ENCODE measurements around the gene RIOX2. TPM values are rescaled to one million over a fixed set of nuclear protein-coding genes. Genes with fewer than 3 reads are reported as not detected.

RIOX2 gene
- total RNA-seq, 1 donor from 2014 or later: 40.3 TPM

- peaks cover 2% of the 10 kb centered on the region for H3K27me3 ChIP-seq (ENCODE audit: control insufficient read depth, insufficient read depth, low read length)
- FAIRE-seq (no peak), DNase-seq (ENCODE audit: low read depth) (no peak)
- no peaks in the 10 kb centered on the region for H3K36me3 ChIP-seq (ENCODE audit: control insufficient read depth, insufficient read depth, low read length)
- H3K4me3 ChIP-seq (ENCODE audit: low read depth, low read length): no peak overlapping the region
- TF ChIP-seq, protein P1, sequence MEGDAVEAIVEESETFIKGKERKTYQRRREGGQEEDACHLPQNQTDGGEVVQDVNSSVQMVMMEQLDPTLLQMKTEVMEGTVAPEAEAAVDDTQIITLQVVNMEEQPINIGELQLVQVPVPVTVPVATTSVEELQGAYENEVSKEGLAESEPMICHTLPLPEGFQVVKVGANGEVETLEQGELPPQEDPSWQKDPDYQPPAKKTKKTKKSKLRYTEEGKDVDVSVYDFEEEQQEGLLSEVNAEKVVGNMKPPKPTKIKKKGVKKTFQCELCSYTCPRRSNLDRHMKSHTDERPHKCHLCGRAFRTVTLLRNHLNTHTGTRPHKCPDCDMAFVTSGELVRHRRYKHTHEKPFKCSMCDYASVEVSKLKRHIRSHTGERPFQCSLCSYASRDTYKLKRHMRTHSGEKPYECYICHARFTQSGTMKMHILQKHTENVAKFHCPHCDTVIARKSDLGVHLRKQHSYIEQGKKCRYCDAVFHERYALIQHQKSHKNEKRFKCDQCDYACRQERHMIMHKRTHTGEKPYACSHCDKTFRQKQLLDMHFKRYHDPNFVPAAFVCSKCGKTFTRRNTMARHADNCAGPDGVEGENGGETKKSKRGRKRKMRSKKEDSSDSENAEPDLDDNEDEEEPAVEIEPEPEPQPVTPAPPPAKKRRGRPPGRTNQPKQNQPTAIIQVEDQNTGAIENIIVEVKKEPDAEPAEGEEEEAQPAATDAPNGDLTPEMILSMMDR (IDR thresholded peaks at IDR 0.05; ENCODE audit: insufficient read depth, low read length, severe bottlenecking): no peak
These were observed 22.2 kb upstream of the RIOX2 start for GRCh38 chr3:97994328-97994945.

GRCh38 chr3:97993526-97993925, 21.3 kb upstream of the RIOX2 start:
- Histone ChIP-seq H3K4me3 (ENCODE audit: low read depth, low read length) (no peak overlapping the region), H3K27me3 (ENCODE audit: control insufficient read depth, insufficient read depth, low read length) (peaks cover 2% of the 10 kb centered on the region), H3K36me3 (ENCODE audit: control insufficient read depth, insufficient read depth, low read length) (no peaks in the 10 kb centered on the region)
- FAIRE-seq (no peak), DNase-seq (ENCODE audit: low read depth) (no peak)
- TF ChIP-seq, protein P1 (IDR thresholded peaks at IDR 0.05; ENCODE audit: insufficient read depth, low read length, severe bottlenecking): no peak

DNA sequence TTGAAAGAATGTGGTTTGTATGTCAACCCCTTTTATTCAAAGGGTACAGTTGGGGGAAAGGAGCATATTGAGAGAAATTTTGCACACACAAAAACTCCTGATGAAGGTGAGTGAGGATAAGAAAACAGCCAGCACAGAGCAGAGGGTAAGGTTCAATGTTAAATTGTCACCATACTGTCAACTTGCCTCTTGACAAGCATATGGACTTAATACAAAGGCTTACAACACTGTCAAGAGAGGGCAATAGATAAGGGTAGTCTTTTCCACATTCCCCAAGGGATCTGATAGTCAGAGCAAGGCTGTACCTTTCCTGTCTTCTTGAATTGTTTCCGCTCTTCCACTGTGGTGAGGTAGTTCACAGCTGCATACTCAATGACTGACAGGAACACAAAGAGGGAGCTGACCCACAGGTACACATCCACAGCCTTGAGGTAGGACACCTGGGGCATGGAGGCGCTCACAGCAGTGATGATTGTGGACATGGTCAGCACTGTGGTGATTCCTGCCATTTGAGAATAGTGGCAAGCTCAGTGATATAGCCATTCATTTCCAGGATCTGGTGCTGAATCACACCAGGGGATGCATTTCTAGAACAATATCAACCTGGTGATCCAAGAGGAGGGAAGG, 20.4 kb upstream of the RIOX2 start:
- peaks cover 2% of the 10 kb centered on the region for H3K27me3 ChIP-seq (ENCODE audit: control insufficient read depth, insufficient read depth, low read length)
- FAIRE-seq: no peak

DNA sequence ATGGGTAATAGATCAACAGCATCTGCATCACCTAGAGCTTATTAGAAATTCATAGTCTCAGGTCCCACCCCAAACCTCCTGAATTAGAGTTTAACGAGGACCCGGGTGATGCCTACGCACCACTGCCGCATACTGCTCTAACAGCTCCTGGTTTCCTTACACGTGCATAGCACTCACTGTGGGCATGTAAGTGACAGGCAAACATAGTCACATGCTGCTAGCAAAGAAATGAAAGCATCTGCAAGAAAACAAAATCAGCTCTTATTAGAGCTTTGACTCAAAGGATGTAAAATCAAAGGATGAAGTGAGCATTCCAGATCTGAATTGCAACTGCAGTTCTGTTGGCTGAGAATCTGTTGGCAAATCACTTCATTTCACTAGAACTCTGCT, 19.1 kb upstream of the RIOX2 start:
- Histone ChIP-seq H3K4me3 (ENCODE audit: low read depth, low read length) (no peak overlapping the region), H3K27me3 (ENCODE audit: control insufficient read depth, insufficient read depth, low read length) (peaks cover 2% of the 10 kb centered on the region), H3K36me3 (ENCODE audit: control insufficient read depth, insufficient read depth, low read length) (no peaks in the 10 kb centered on the region)
- TF ChIP-seq, protein P1 (IDR thresholded peaks at IDR 0.05; ENCODE audit: insufficient read depth, low read length, severe bottlenecking): no peak
- FAIRE-seq (no peak), DNase-seq (ENCODE audit: low read depth) (no peak)

More for the DNA sequence above, 20.4 kb upstream of the RIOX2 start:
- no peak overlapping the region for H3K4me3 ChIP-seq (ENCODE audit: low read depth, low read length)
- no peaks in the 10 kb centered on the region for H3K36me3 ChIP-seq (ENCODE audit: control insufficient read depth, insufficient read depth, low read length)
- no peak for DNase-seq (ENCODE audit: low read depth)
- TF ChIP-seq, protein P1 (IDR thresholded peaks at IDR 0.05; ENCODE audit: insufficient read depth, low read length, severe bottlenecking): no peak

DNA sequence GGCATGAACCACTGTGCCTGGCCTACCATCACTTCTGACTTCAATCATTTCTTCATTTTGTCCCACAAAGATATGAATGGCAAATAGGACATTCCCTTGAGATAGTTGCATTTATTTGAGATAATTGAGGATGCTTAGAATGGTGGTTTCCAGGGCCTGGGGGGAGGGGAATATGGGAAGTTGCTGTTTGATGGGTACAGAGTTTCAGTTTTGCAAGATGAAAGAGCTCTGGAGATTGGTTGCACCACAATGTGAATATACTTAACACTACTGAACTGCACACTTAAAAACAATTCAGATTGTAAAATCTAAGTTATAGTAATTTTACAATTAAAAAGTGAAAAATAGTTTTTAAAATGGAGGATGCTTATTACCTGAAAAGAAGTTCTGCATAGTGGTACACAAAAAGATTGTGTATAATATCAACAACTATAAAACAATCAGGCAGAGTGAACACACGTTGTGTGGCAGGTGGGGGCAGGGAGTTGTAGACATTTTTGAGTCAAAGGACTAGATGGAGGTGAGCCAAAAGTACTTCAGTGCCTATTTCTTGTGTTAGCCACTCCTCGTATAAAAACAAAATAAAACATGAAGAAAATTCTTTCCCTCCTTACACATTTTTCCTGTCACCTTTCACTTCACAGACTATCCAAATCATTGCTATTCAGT, 18.5 kb upstream of the RIOX2 start:
- no peak overlapping the region for H3K4me3 ChIP-seq (ENCODE audit: low read depth, low read length)
- H3K36me3 ChIP-seq (ENCODE audit: control insufficient read depth, insufficient read depth, low read length): no peaks in the 10 kb centered on the region
- DNase-seq (ENCODE audit: low read depth) (no peak), FAIRE-seq (no peak)
- H3K27me3 ChIP-seq (ENCODE audit: control insufficient read depth, insufficient read depth, low read length): peaks cover 2% of the 10 kb centered on the region
- TF ChIP-seq, protein P1 (IDR thresholded peaks at IDR 0.05; ENCODE audit: insufficient read depth, low read length, severe bottlenecking): no peak

All from bronchial epithelial cell (primary cell).